ENCODE measurements around the gene ECE2. TPM values are rescaled to one million over a fixed set of nuclear protein-coding genes. Genes with fewer than 3 reads are reported as not detected.
A peak's percentile ranks its signal among the peaks of the same experiment; 100 is the strongest.

ECE2 gene
- polyA plus RNA-seq, 1 of the 3 experiments (the other 2 are of a cell fraction) = 0.03 TPM

DNA sequence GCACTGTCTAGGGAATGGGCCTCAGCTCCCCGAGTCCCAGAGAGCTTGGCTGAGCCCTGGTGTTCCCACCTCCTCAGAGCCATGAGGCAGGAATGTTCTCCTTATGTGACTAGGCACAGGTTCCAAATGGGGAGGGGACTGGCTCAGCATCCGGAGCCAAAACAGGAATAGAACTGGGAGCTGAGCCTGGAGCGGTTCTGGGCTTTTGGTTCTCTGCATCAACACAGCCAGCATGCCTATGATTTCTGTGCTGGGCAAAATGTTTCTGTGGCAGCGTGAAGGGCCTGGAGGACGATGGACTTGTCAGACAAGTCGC is 61.5 kb downstream of the ECE2 start, which contains the start of gene FAM131A:
Gene FAM131A, plus strand, starts transcription at position 202 of the 316 bp plus-strand sequence. Its CDS starts 31 bp downstream, at position 233.
- H3K4me3 ChIP-seq (ENCODE audit: low read depth in 2 of 2, low read length in 1 of 2) = peak within 1 kb of the TSS; percentile 72 to 74
- 58% methylated on average over 6 of the region's 6 CpGs for WGBS (ENCODE audit: low lambda C conversion rate)
- peak within 1 kb of the TSS; percentile 90 to 92 for H3K27ac ChIP-seq (ENCODE audit: low read depth in 2 of 2, low read length in 1 of 2)
- peak within 1 kb of the TSS; percentile 83 for H3K9ac ChIP-seq
- H3K36me3 ChIP-seq (replicated peaks in 1 of 2; ENCODE audit: control insufficient read depth in 1 of 2, insufficient read depth in 2 of 2, low read length in 1 of 2) = peaks cover 19 to 35% of the 10 kb centered on the region in 2 experiments
- peak within 1 kb of the TSS; percentile 85 for H3K4me2 ChIP-seq
- H2AFZ ChIP-seq (ENCODE audit: low read depth) = no peak within 1 kb of the TSS
- no peaks in the 10 kb centered on the region for H3K9me2 ChIP-seq
- peaks cover 37 to 45% of the 10 kb centered on the region in 2 experiments; a peak in 3 of 4 replicates for H3K4me1 ChIP-seq (ENCODE audit: control insufficient read depth in 1 of 2, insufficient read depth in 2 of 2, low read depth in 1 of 2, low read length in 1 of 2)
- H3K79me2 ChIP-seq (ENCODE audit: insufficient read depth) = peaks cover 74% of the 10 kb centered on the region
- no peak for DNase-seq
- CTCF ChIA-PET = interaction anchor here (0.7 to 5.2 kb wide), 5 partner anchors 8 to 53 kb away, joined by 3 to 63 read pairs (median 4); no protein-coding TSS in a partner anchor
- peaks cover 19% of the 10 kb centered on the region for H4K20me1 ChIP-seq (ENCODE audit: insufficient read depth)
- POLR2A ChIA-PET = interaction anchor here (0.7 to 3.1 kb wide), 7 partner anchors 8 to 31 kb away, joined by 3 to 19 read pairs (median 4); partner anchors contain the start of genes CLCN2 and POLR2H
- H3F3A ChIP-seq (replicated peaks; ENCODE audit: insufficient read depth) = peaks cover 36% of the 10 kb centered on the region
- no peak for TF ChIP-seq RCOR1 (IDR thresholded peaks at IDR 0.05; ENCODE audit: low read length)
- no peak for TF ChIP-seq MEF2A (IDR thresholded peaks at IDR 0.05; ENCODE audit: borderline replicate concordance, low read depth)
- TF ChIP-seq EZH2phosphoT487 (IDR thresholded peaks at IDR 0.05; ENCODE audit: borderline replicate concordance, low read depth) = no peak
- no peak for TF ChIP-seq SIN3A (IDR thresholded peaks at IDR 0.05; ENCODE audit: borderline replicate concordance, low read depth, low read length)
- TF ChIP-seq, protein P1, sequence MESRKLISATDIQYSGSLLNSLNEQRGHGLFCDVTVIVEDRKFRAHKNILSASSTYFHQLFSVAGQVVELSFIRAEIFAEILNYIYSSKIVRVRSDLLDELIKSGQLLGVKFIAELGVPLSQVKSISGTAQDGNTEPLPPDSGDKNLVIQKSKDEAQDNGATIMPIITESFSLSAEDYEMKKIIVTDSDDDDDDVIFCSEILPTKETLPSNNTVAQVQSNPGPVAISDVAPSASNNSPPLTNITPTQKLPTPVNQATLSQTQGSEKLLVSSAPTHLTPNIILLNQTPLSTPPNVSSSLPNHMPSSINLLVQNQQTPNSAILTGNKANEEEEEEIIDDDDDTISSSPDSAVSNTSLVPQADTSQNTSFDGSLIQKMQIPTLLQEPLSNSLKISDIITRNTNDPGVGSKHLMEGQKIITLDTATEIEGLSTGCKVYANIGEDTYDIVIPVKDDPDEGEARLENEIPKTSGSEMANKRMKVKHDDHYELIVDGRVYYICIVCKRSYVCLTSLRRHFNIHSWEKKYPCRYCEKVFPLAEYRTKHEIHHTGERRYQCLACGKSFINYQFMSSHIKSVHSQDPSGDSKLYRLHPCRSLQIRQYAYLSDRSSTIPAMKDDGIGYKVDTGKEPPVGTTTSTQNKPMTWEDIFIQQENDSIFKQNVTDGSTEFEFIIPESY (IDR thresholded peaks at IDR 0.05; ENCODE audit: borderline replicate concordance, low read depth) = no peak
- TF ChIP-seq TAF1 (IDR thresholded peaks at IDR 0.05; ENCODE audit: borderline replicate concordance, low read depth, low read length) = no peak
- no peak for TF ChIP-seq GABPA (IDR thresholded peaks at IDR 0.05; ENCODE audit: low read depth)
- TF ChIP-seq YY1 (IDR thresholded peaks at IDR 0.05; ENCODE audit: low read depth) = no peak
- no peak for TF ChIP-seq FOXM1 (IDR thresholded peaks at IDR 0.05; ENCODE audit: low read depth)
- TF ChIP-seq ELF1 (IDR thresholded peaks at IDR 0.05) = no peak
- no peak for TF ChIP-seq GATA2 (CRISPR knock-in tag; IDR thresholded peaks at IDR 0.05)
- no peak for TF ChIP-seq RFX5 (IDR thresholded peaks at IDR 0.05; ENCODE audit: low read length)
- no peak for TF ChIP-seq NRF1 (IDR thresholded peaks at IDR 0.05; ENCODE audit: low read depth, low read length)
- no peak for TF ChIP-seq FOSL2 (IDR thresholded peaks at IDR 0.05; ENCODE audit: borderline replicate concordance, low read depth)
- no peaks in the 10 kb centered on the region for H3K27me3 ChIP-seq (ENCODE audit: insufficient read depth)
- no peaks in the 10 kb centered on the region for H3K9me3 ChIP-seq

DNA sequence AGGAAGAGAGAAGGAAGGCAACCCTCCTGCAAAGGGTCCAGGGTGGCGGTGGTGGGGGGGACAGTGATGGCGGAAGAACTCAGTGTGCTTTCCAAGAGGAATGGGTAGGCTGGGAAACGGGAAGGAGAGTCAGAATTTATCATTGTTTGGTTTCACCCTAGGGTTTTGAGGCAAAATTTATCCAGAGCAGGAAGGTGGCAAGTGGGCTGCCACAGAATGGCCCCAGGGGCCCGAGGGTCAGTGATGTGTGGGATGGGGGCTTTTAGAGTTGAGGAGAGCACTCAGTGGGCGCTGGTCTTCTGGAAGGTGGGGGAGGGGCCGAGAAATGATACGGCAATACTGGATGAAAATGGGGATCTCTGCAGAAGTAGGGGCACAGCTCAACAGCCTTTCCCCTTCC is 62.2 kb downstream of the ECE2 start:
- no peaks in the 10 kb centered on the region for H3K9me3 ChIP-seq
- H2AFZ ChIP-seq (ENCODE audit: low read depth) = no peak overlapping the region
- DNase-seq = no peak
- WGBS (ENCODE audit: low lambda C conversion rate) = 36% methylated on average over 7 of the region's 7 CpGs
- ChIA-PET CTCF (interaction anchor here (1.1 to 5.2 kb wide), 4 partner anchors 16 to 54 kb away, joined by 3 to 63 read pairs (median 4); no protein-coding TSS in a partner anchor), POLR2A (interaction anchor here (1.1 to 3.1 kb wide), 9 partner anchors 7 to 31 kb away, joined by 3 to 19 read pairs (median 8); partner anchors contain the start of genes CLCN2 and POLR2H)
- peaks cover 15% of the 10 kb centered on the region for H4K20me1 ChIP-seq (ENCODE audit: insufficient read depth)
- peak overlapping the region; percentile 90 to 92 for H3K27ac ChIP-seq (ENCODE audit: low read depth in 2 of 2, low read length in 1 of 2)
- H3K4me3 ChIP-seq (ENCODE audit: low read depth in 2 of 2, low read length in 1 of 2) = peak overlapping the region; percentile 72 to 74
- H3K79me2 ChIP-seq (ENCODE audit: insufficient read depth) = peaks cover 69% of the 10 kb centered on the region
- no peaks in the 10 kb centered on the region for H3K9me2 ChIP-seq
- peaks cover 33% of the 10 kb centered on the region for H3F3A ChIP-seq (replicated peaks; ENCODE audit: insufficient read depth)
- no peaks in the 10 kb centered on the region for H3K27me3 ChIP-seq (ENCODE audit: insufficient read depth)
- H3K9ac ChIP-seq = peak overlapping the region; percentile 83
- peaks cover 15 to 36% of the 10 kb centered on the region in 2 experiments for H3K36me3 ChIP-seq (replicated peaks in 1 of 2; ENCODE audit: control insufficient read depth in 1 of 2, insufficient read depth in 2 of 2, low read length in 1 of 2)
- H3K4me1 ChIP-seq (ENCODE audit: control insufficient read depth in 1 of 2, insufficient read depth in 2 of 2, low read depth in 1 of 2, low read length in 1 of 2) = peaks cover 37 to 40% of the 10 kb centered on the region in 2 experiments; a peak in 3 of 4 replicates
- H3K4me2 ChIP-seq = peak overlapping the region; percentile 85
- TF ChIP-seq, protein P1 (IDR thresholded peaks at IDR 0.05; ENCODE audit: borderline replicate concordance, low read depth) = no peak
- TF ChIP-seq GABPA (IDR thresholded peaks at IDR 0.05; ENCODE audit: low read depth) (no peak), ELF1 (IDR thresholded peaks at IDR 0.05) (no peak), EP300 (IDR thresholded peaks at IDR 0.05; ENCODE audit: borderline replicate concordance in 1 of 2, low read depth in 1 of 2, low read length in 1 of 2) (no peak), RXRA (IDR thresholded peaks at IDR 0.05; ENCODE audit: borderline replicate concordance, low read depth) (no peak), FOSL2 (IDR thresholded peaks at IDR 0.05; ENCODE audit: borderline replicate concordance, low read depth) (no peak), MXI1 (IDR thresholded peaks at IDR 0.05; ENCODE audit: low read depth, low read length) (no peak), TCF12 (IDR thresholded peaks at IDR 0.05) (no peak), RAD21 (IDR thresholded peaks at IDR 0.05; ENCODE audit: low read length) (no peak), RFX5 (IDR thresholded peaks at IDR 0.05; ENCODE audit: low read length) (no peak), RCOR1 (IDR thresholded peaks at IDR 0.05; ENCODE audit: low read length) (no peak), TEAD4 (IDR thresholded peaks at IDR 0.05; ENCODE audit: borderline replicate concordance, insufficient read depth) (no peak), JUND (IDR thresholded peaks at IDR 0.05) (no peak)
- TF ChIP-seq, protein P2, sequence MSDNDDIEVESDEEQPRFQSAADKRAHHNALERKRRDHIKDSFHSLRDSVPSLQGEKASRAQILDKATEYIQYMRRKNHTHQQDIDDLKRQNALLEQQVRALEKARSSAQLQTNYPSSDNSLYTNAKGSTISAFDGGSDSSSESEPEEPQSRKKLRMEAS (IDR thresholded peaks at IDR 0.05; ENCODE audit: low read depth) = no peak
- TF ChIP-seq, protein P3, sequence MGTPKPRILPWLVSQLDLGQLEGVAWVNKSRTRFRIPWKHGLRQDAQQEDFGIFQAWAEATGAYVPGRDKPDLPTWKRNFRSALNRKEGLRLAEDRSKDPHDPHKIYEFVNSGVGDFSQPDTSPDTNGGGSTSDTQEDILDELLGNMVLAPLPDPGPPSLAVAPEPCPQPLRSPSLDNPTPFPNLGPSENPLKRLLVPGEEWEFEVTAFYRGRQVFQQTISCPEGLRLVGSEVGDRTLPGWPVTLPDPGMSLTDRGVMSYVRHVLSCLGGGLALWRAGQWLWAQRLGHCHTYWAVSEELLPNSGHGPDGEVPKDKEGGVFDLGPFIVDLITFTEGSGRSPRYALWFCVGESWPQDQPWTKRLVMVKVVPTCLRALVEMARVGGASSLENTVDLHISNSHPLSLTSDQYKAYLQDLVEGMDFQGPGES (IDR thresholded peaks at IDR 0.05; ENCODE audit: low read depth, low read length) = no peak

Measured in SK-N-SH (cell line).